ENCODE results near the gene SLIT3.

GRCh38 chr5:169063316-169063953, 237.5 kb downstream of the SLIT3 start:
- TF ChIP-seq CTCF (IDR thresholded peaks at IDR 0.05; ENCODE audit: low read depth, low read length) (no peak), EZH2phosphoT487 (IDR thresholded peaks at IDR 0.05; ENCODE audit: low read depth) (no peak)
